DOHH2 (cell line): ENCODE results near the gene DGKA.

Experiments
- CTCF ChIP-seq: fragments of 200-600 bp; sonication (generic); IDR thresholded peaks from one replicate; pipeline ENCODE4 v1.5.1; 2014; ENCODE audit warnings: antibody characterized with exemption, mild to moderate bottlenecking, low read depth, low read length; ENCODE audit not compliant: poor library complexity, severe bottlenecking
- EZH2phosphoT487 ChIP-seq: fragments of 200-600 bp; sonication (generic); IDR thresholded peaks from 2 replicates; pipeline ENCODE4 v1.6.1; 2017; ENCODE audit warnings: borderline replicate concordance, mild to moderate bottlenecking, antibody characterized with exemption, low read length, moderate library complexity, mixed read lengths

GRCh38 chr12:55929306-55929791 is 1.6 kb upstream of the DGKA start:
- TF ChIP-seq CTCF (no peak), EZH2phosphoT487 (no peak)
